Measurements from ENCODE around the gene TTLL1. TPM values are rescaled to one million over a fixed set of nuclear protein-coding genes. Genes with fewer than 3 reads are reported as not detected.
"Not testable (repeated sequence)": the region's sequence is repeated elsewhere in the genome, so short reads cannot be mapped to it uniquely, and the experiment has no call there.

TTLL1 gene
- total RNA-seq, 3 donors from 2014 or later, result 1.2 to 1.5 (median 1.3) TPM

DNA sequence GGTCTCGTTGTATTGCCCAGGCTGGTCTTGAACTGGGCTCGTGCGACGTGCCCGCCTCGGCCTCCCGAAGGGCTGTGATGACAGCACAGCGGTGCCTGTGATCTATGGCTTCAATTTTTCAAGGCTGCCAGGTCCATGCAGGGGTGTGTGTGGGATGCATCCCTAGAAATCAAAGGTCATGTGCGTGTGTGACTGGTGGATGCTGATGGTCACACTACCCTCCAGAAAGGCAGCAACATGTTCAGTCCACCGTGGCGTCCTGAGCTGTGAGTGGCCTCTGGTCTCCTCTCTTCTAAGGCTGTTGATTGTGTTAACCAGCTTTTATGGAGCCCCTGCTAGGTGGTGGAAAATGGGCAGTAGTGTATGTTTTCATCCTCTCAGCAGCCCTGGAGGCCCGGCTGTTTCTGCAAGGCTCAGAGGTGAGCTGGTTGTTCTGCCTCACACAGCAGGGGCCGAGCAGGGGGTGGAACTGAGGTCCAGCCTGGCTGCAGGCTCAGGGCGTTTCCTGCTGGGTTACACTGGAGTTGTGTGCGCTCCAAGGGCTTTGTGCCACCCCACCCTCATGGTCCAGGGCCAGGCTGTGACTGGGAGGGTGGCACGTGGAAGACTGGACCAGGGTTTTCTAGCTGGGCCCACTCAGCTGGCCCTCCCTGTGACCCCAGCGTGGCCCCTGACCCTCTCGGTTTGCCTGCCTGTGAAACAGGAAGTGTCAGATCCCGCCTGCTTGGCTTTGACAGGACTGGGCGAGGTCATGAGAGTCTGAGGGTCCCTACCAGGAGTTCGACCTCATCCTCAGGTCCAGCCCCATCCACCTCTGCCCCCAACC lies 29.0 kb upstream of the TTLL1 start:
- Mint-ChIP-seq H3K27me3 (ENCODE audit: low read depth) (no peaks in the 10 kb centered on the region), H3K4me3 (no peak overlapping the region), H3K9me3 (no peaks in the 10 kb centered on the region), H3K36me3 (ENCODE audit: insufficient read depth) (no peaks in the 10 kb centered on the region), H3K4me1 (ENCODE audit: low read depth) (peaks cover 5% of the 10 kb centered on the region)
- DNase-seq (no peak), ATAC-seq (no peak)

DNA sequence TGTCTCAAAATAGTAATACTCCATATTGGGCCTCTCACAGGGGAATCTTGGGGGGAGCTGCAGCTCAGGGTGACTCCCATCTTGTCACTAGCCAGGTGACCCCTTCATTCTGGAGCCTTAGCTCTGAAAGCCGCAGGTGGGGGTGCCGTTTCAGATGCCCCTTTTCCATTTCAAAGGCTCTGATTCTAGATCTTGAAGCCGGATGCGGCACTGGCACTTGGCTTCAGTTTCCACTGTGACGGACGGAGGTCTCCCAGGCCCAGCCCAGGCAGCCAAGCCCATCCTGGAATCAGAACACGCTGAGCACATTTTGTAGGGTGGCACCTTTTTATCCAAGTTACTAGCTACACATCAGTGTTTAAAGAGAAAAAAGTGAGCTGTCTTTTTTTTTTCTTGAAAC lies 27.7 kb upstream of the TTLL1 start:
- DNase-seq (no peak), ATAC-seq (no peak)
- no peaks in the 10 kb centered on the region for H3K9me3 Mint-ChIP-seq
- peaks cover 5% of the 10 kb centered on the region for H3K4me1 Mint-ChIP-seq (ENCODE audit: low read depth)
- H3K36me3 Mint-ChIP-seq (ENCODE audit: insufficient read depth), result no peaks in the 10 kb centered on the region
- no peaks in the 10 kb centered on the region for H3K27me3 Mint-ChIP-seq (ENCODE audit: low read depth)
- no peak overlapping the region for H3K4me3 Mint-ChIP-seq

DNA sequence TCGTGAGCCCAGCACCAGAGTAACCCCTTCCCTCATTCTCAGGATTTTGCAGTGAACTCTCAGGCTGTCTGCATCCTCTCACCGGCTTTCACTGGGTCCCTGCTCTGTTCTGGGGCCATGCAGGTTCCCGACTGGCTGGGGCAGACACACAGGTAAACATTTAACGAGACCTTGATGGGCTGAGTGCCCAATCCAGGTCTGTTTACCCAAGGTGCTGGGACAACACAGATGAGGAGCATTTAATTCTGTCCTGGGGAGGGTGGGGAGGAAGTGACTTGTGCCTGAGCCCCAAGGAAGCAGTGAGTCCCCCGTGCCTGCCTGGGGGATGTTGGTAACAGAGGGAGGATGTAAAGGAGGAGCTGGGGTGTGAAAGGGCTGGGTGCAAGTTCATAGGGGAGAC lies 25.8 kb upstream of the TTLL1 start:
- Mint-ChIP-seq H3K4me1 (ENCODE audit: low read depth) (peaks cover 11% of the 10 kb centered on the region), H3K4me3 (no peak overlapping the region), H3K27me3 (ENCODE audit: low read depth) (no peaks in the 10 kb centered on the region), H3K9me3 (no peaks in the 10 kb centered on the region), H3K36me3 (ENCODE audit: insufficient read depth) (no peaks in the 10 kb centered on the region)
- DNase-seq, result no peak
- ATAC-seq, result no peak

DNA sequence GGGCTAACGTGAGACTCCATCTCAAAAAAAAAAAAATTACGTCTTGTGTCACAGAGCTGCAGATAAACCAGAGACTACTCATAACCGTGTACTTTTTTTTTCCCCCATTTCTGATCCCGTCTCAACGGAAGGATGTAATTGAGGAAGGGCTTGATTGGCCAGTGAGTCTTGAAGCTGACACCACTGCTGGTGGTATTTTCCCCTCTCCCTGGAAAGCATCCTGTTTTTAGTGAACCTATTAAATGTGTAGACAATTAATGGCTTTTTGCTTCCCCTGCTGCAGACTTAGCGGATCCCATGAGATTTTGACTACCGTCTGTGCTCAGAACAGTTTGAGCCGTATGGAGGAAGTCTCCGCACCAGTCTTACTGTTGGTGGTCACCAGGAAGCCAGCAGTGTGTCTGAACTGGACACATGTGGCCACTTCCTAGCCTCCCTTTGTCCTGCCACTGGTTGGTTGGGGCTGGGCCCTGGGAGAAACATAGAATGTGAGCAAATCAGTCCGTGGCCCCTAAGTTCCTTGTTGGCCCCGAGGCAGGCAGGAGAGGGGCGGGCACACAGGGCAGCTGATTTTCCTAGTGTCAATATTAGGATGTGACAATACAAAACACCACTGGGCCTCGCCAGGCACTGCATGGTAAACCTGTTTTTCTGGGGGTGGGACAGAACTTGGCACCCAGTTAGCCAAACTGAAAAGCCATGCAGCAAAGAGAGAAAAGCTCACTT lies 24.5 kb upstream of the TTLL1 start:
- Mint-ChIP-seq H3K4me1 (ENCODE audit: low read depth) (peaks cover 7% of the 10 kb centered on the region), H3K9me3 (no peaks in the 10 kb centered on the region), H3K4me3 (no peak overlapping the region), H3K36me3 (ENCODE audit: insufficient read depth) (no peaks in the 10 kb centered on the region), H3K27me3 (ENCODE audit: low read depth) (no peaks in the 10 kb centered on the region)
- ATAC-seq (no peak), DNase-seq (no peak)

DNA sequence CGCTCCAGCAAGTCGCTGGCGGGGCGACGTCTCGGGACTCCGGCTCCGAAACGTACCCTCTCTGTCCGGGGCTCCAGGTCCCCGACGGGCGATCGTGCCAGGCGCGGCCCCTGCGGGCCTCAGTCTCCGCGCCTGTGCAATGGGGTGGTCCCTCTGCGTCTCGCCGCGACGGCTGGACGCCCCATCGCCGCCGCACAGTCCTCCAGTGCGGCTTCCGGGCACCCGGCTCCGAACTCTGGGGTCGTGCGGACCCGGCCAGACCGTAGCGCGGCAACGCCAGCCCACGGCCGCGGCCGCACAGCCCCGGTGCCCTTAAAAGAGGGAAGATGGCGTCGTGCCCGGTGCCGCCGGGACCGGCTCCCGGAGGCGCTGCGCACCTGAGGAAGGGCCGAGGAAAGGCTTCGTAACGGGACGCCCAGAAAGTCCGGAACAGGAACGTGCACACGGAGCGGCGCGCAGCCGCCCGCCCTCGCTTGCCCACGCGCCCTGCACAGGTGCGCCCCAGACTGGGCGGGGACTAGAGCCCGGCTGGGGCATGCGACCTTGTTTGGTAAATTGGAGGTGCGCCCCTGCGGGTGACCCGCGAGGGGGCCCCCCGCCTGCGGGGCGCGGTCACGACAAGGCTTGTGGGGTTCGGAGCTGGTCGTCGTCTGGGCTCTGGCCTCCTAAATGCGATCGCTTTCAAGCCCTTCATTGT lies 21.9 kb upstream of the TTLL1 start:
- ATAC-seq (peak; percentile 79 to 81), DNase-seq (peak; percentile 50)
- H3K36me3 Mint-ChIP-seq (ENCODE audit: insufficient read depth), result no peaks in the 10 kb centered on the region
- H3K27me3 Mint-ChIP-seq (ENCODE audit: low read depth), result no peaks in the 10 kb centered on the region
- peak overlapping the region; percentile 68 for H3K4me3 Mint-ChIP-seq
- H3K9me3 Mint-ChIP-seq, result no peaks in the 10 kb centered on the region
- H3K4me1 Mint-ChIP-seq (ENCODE audit: low read depth), result peaks cover 7% of the 10 kb centered on the region

DNA sequence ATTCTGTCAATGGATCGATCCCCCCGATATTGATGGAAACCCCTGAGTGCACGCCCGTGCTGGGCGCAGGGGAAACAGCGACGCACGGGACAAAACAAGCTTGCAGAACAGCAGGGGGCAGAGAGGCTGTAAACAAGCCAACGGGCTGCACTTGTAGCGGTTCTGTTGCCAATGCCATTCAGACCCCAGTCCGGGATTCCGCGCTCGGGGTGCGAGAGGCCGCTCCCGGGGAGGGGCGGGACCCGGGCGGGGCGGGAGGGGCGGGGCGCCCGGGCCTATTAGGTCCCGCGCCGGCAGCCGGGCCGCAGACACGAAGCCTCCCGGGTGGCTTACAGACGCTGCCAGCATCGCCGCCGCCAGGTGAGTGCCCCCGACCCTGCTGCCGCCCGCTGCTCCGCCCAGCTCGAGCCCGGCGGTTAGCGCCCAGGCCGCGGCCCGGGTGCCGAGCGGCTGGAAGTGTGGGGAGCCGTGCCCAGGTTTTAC lies 21.3 kb upstream of the TTLL1 start, which contains the start of gene BIK:
Gene BIK (plus strand): TSS at position 307 of the 483 bp plus-strand sequence. CDS start 13,273 bp downstream, outside the sequence.
- ATAC-seq, result peak; percentile 76 to 83
- peak; percentile 39 for DNase-seq
- Mint-ChIP-seq H3K27me3 (ENCODE audit: low read depth) (no peaks in the 10 kb centered on the region), H3K4me1 (ENCODE audit: low read depth) (peaks cover 7% of the 10 kb centered on the region), H3K4me3 (peak within 1 kb of the TSS; percentile 75), H3K9me3 (no peaks in the 10 kb centered on the region), H3K36me3 (ENCODE audit: insufficient read depth) (no peaks in the 10 kb centered on the region)

DNA sequence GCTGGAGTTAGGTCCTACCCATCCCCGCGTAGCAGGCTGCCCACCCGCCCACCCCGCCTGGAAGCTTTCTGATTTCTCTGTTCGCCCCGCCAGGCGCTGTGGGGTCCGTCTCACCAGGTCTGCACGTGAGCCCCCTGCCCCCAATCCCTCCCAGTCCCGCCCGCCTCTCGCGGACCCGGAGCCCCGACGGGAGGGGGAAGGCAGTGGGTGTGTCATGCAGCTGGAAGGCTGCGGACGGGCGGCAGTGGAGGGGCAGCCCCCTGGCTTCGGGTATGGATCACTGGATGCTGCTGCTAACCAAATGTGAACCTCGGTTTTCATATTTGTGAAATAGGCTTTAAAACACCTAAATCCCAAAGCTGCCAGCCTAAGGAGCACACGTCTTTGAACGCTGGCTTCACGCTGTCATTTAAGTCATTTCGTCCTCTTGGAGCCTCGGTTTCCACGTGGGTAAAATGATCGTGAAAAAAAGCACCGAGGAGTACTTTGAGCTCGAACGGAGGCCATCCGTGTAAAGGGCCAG lies 20.8 kb upstream of the TTLL1 start:
- Mint-ChIP-seq H3K36me3 (ENCODE audit: insufficient read depth) (no peaks in the 10 kb centered on the region), H3K27me3 (ENCODE audit: low read depth) (no peaks in the 10 kb centered on the region), H3K4me1 (ENCODE audit: low read depth) (peaks cover 8% of the 10 kb centered on the region), H3K9me3 (no peaks in the 10 kb centered on the region), H3K4me3 (peak overlapping the region; percentile 75)
- no peak for DNase-seq
- ATAC-seq, result no peak

DNA sequence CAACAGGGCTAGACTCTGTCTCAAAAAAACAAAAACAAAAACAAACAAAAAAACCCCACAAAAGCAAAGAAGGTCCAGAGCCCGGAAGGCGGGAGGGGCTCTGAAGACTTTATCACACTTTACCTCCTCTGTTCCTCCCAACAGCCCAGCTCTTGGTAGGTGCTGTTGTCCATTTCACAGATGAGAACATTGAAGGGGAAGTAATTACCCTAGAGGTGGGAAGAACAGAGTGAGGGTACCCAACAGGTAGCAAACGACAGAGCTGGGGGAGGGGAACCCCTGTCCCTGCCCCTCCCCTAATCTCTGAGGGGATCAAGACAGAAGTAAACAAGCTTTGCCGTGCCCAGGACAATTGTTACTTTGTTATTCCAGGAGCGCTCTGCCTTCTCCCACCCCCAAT lies 20.3 kb upstream of the TTLL1 start:
- Mint-ChIP-seq H3K27me3 (ENCODE audit: low read depth) (no peaks in the 10 kb centered on the region), H3K36me3 (ENCODE audit: insufficient read depth) (no peaks in the 10 kb centered on the region), H3K4me1 (ENCODE audit: low read depth) (peaks cover 8% of the 10 kb centered on the region), H3K9me3 (no peaks in the 10 kb centered on the region), H3K4me3 (peak overlapping the region; percentile 47)
- ATAC-seq (no peak), DNase-seq (no peak)

DNA sequence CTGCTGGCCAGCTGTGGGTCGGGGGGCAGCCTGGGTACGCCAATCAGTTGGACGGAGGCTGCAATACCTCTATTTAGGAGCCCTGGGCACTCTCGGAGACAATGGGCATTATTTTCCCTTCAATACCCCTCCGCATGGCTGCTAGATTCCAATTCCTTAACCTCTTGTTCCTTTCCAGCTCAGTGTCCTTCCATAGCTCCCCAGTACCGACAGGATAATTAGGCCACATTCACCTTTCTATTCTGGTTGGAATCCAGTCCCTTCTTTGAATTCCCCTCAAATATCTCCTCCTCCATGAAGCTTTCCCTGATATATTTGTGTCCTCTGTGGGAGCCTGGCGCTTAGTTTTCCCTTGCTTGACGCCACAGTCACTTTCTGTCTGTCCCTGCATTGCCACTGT lies 17.1 kb upstream of the TTLL1 start:
- DNase-seq, result no peak
- Mint-ChIP-seq H3K4me3 (no peak overlapping the region), H3K36me3 (ENCODE audit: insufficient read depth) (no peaks in the 10 kb centered on the region), H3K27me3 (ENCODE audit: low read depth) (no peaks in the 10 kb centered on the region), H3K4me1 (ENCODE audit: low read depth) (peaks cover 13% of the 10 kb centered on the region), H3K9me3 (no peaks in the 10 kb centered on the region)
- ATAC-seq, result no peak

DNA sequence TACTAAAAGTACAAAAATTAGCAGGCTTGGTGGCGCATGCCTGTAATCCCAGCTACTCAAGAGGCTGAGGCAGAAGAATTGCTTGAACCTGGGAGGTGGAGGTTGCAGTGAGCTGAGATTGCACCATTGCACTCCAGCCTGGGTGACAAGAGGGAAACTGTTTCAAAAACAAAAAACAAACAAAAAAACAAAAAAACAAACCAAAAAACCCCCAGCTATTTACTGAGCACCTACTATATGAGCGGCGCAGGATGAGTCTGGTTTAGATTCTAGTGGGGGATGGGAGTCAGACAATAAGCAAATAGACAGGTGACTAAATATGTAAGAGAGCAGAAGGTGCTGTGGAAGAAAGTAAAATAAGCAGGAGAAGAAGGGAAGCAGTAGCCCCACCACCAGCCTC lies 15.8 kb upstream of the TTLL1 start:
- H3K4me3 Mint-ChIP-seq, result not testable (repeated sequence)

DNA sequence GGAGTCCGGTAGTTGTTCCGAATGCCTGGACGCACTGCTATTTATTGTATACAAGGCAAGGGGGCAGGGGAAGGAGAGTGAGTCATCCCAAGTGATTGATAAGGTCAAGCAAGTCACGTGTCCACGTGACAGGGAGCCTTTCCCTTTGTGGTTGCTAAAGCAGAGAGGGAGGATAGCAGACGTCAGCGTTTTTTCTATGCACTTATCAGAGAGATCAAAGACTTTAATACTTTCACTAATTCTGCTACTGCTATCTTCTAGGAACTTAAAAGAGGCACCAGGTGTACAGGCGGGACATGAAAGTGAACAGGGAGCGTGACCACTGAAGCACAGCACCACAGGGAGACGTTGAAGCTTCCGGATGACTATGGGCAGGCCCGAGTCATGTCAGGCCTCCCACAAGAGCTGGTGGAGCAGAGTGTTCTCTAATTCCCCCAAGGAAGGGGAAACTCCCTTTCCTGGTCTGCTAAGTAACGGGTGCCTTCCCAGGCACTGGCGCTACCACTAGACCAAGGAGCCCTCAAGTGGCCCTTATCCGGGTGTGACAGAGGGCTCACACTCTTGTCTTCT lies 14.9 kb upstream of the TTLL1 start:
- not testable (repeated sequence) for H3K36me3 Mint-ChIP-seq (ENCODE audit: insufficient read depth); H3K27me3 Mint-ChIP-seq (ENCODE audit: low read depth); DNase-seq; H3K4me3 Mint-ChIP-seq; H3K9me3 Mint-ChIP-seq
- peak; percentile 32 to 57 for ATAC-seq
- peaks cover 12% of the 10 kb centered on the region for H3K4me1 Mint-ChIP-seq (ENCODE audit: low read depth)

More for the DNA sequence above, 15.8 kb upstream of the TTLL1 start:
- H3K4me1 Mint-ChIP-seq (ENCODE audit: low read depth), result peaks cover 12% of the 10 kb centered on the region
- H3K36me3 Mint-ChIP-seq (ENCODE audit: insufficient read depth); H3K9me3 Mint-ChIP-seq; H3K27me3 Mint-ChIP-seq (ENCODE audit: low read depth); DNase-seq; ATAC-seq: not testable (repeated sequence)

DNA sequence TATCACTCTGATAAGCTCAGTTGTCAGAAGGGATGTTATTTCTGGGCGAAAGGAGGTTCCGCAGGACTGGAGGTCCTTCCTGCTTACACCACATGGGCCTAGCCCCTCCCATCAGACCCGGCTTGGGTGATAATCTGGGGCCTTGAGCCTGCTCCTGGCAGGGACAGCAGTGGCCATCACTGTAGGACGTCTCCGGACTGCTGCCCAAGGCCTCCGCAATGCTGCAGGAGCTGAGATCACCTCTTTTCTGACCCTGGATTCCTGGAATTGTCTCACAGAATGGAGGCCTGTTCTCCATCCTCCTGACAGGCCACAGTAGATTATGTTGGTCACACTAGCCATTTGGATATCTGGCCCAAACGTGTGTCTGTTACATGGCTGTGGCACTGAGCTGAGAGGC lies 12.1 kb upstream of the TTLL1 start:
- ATAC-seq, result no peak
- DNase-seq, result no peak
- H3K4me1 Mint-ChIP-seq (ENCODE audit: low read depth), result peaks cover 12% of the 10 kb centered on the region
- H3K4me3 Mint-ChIP-seq, result no peak overlapping the region
- no peaks in the 10 kb centered on the region for H3K36me3 Mint-ChIP-seq (ENCODE audit: insufficient read depth)
- H3K27me3 Mint-ChIP-seq (ENCODE audit: low read depth), result no peaks in the 10 kb centered on the region
- peaks cover 2% of the 10 kb centered on the region for H3K9me3 Mint-ChIP-seq

DNA sequence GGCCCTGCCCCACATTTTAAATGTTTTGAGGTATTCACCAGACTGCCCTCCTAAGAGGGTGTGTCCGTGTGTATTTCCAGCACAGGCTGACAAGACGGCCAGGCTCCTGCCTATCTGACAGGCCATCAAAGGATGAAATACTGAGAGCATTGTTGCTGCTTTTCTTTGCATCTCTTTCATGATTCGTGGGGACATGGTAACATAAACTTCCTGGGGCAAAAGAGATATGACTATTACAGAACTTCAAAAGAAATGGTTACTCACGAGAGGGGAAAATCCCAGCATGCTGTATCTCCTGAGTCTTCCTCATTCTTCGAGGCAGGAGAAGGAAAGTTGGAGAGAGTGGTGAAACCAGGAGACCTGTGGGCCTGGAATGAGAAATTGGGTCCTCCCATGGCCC lies 11.0 kb upstream of the TTLL1 start:
- DNase-seq (no peak), ATAC-seq (no peak)
- no peaks in the 10 kb centered on the region for H3K27me3 Mint-ChIP-seq (ENCODE audit: low read depth)
- no peaks in the 10 kb centered on the region for H3K36me3 Mint-ChIP-seq (ENCODE audit: insufficient read depth)
- H3K4me3 Mint-ChIP-seq, result no peak overlapping the region
- peaks cover 8% of the 10 kb centered on the region for H3K9me3 Mint-ChIP-seq
- peaks cover 12% of the 10 kb centered on the region for H3K4me1 Mint-ChIP-seq (ENCODE audit: low read depth)

DNA sequence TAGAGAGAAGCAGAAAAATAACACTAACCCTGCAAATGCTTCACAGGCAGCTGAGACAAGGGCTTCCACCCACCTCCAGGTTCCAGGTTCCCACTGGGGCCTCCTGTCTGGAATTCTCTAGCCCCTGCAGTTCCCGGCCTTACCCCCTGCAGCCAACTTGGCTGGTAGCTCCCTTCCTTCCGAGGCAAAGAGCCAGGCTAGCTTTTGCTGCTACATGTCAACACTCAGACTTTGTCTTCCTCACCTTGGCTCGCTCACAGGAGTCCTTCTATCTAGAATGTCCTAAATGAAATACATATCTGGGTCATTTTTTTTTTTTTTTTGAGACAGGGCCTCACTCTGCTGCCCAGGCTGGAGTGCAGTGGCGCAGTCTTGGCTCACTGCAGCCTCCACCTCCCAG lies 9.9 kb upstream of the TTLL1 start:
- DNase-seq (no peak), ATAC-seq (no peak)
- Mint-ChIP-seq H3K27me3 (ENCODE audit: low read depth) (no peaks in the 10 kb centered on the region), H3K36me3 (ENCODE audit: insufficient read depth) (no peaks in the 10 kb centered on the region), H3K9me3 (peaks cover 8% of the 10 kb centered on the region), H3K4me3 (no peak overlapping the region), H3K4me1 (ENCODE audit: low read depth) (peaks cover 7% of the 10 kb centered on the region)
